ENCODE data around the gene ZNF117. TPM values are rescaled to one million over a fixed set of nuclear protein-coding genes. Genes with fewer than 3 reads are reported as not detected.
A peak's percentile ranks its signal among the peaks of the same experiment; 100 is the strongest.
"Not testable (repeated sequence)": the region's sequence is repeated elsewhere in the genome, so short reads cannot be mapped to it uniquely, and the experiment has no call there.

Gene ZNF117
- total and polyA plus RNA-seq, 7 donors: 0.69 to 19.1 (median 7.3) TPM

DNA sequence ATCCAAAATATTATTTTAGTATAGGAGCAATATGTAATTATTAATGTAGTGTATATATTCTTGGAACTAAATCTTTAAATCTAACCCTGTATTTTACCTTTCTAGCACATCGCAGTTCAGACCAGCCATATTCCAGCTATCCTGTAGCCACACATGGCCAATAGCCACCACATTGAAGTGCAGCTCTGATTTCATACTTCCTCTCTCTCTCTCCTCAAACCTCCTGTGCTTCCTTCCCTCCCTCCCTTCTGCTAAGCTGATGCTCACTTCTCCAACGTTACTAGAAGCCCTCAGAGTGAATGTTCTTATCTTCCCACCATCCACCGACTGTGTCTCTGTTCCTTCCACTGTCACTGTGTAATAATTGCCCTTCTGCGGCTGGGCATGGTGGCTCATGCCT lies 16.2 kb upstream of the ZNF117 start:
- WGBS, 2 donors: 63 to 84% methylated on average over 4 of the region's 4 CpGs
- H3K27ac ChIP-seq: peak overlapping the region; percentile 83 to 89 (median 84)
- intact Hi-C loops (cut with DNase I): loop anchor here (10.0 kb wide), 1 partner anchor 122 kb away; no protein-coding TSS in a partner anchor
- H3K4me3 ChIP-seq: peak overlapping the region in 3 of 4 donors; percentile 67 to 86 (median 70)
- not testable (repeated sequence) for H3K27me3 ChIP-seq, DNase-seq, H3K9me3 ChIP-seq, H3K36me3 ChIP-seq
- peaks cover 0 to 36% (median 31%) of the 10 kb centered on the region in 4 donors for H3K4me1 ChIP-seq

DNA sequence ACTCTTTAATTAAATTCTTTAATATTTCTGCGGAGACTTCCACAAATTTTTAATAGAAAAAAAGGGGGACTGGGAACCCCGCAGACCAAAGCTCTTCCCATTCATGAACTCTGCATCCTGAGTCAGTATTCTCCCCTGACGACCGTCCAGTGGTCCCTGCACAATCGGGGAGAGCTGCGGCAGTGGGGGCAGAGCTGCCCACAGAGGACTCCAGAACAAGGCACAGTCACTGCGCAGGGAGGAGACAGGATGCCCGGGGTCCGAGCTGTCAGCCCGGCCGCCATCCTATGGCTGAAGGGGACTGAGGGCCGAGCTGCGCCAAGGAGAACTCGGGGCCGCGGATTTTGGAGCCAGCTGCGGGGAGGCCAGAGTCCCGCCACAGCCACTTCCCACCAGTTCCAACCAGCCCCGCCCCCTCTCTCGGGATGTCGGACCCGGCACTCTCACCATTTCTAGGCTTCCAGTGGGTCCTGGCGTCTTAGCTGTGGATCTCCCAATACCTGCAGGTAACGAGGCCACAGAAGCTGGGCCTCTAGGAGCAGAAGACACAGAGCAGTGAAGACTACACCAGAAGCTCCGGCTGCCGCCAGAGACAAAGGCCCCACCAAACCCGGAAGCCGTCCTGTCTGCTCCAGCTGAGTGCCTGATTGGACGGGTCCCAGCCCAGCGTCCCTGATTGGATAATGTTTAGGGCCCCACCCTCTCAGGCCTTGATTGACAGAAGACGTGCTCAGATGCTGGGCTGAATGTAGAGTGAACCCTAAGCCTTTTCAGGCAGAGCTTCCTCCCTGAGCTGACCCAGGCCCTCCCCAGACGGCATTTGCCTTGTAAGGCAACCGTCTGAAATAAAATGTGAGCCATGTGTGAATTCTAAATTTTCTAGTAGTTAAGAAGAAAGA lies 15.5 kb upstream of the ZNF117 start, which contains the start of gene ERV3-1:
ERV3-1 (minus strand) TSS at position 594 of the 899 bp plus-strand sequence. CDS start 13,661 bp downstream, outside the sequence.
- Histone ChIP-seq H3K27ac (peak within 1 kb of the TSS; percentile 83 to 89 (median 84)), H3K27me3 (no peaks in the 10 kb centered on the region), H3K9me3 (no peaks in the 10 kb centered on the region), H3K4me3 (peak within 1 kb of the TSS; percentile 67 to 86 (median 70)), H3K36me3 (no peaks in the 10 kb centered on the region), H3K4me1 (peaks cover 0 to 36% (median 31%) of the 10 kb centered on the region in 4 donors)
- peak; percentile 99 for DNase-seq
- TF ChIP-seq, protein P1, sequence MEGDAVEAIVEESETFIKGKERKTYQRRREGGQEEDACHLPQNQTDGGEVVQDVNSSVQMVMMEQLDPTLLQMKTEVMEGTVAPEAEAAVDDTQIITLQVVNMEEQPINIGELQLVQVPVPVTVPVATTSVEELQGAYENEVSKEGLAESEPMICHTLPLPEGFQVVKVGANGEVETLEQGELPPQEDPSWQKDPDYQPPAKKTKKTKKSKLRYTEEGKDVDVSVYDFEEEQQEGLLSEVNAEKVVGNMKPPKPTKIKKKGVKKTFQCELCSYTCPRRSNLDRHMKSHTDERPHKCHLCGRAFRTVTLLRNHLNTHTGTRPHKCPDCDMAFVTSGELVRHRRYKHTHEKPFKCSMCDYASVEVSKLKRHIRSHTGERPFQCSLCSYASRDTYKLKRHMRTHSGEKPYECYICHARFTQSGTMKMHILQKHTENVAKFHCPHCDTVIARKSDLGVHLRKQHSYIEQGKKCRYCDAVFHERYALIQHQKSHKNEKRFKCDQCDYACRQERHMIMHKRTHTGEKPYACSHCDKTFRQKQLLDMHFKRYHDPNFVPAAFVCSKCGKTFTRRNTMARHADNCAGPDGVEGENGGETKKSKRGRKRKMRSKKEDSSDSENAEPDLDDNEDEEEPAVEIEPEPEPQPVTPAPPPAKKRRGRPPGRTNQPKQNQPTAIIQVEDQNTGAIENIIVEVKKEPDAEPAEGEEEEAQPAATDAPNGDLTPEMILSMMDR (IDR thresholded peaks at IDR 0.05): no peak
- TF ChIP-seq POLR2A (IDR thresholded peaks at IDR 0.05) (peak; percentile 97 to 98), POLR2AphosphoS5 (IDR thresholded peaks at IDR 0.05) (peak; percentile 96 to 99 (median 98)), EP300 (IDR thresholded peaks at IDR 0.05) (no peak)
- intact Hi-C loops (cut with DNase I): loop anchor here (1.0 to 10.0 kb wide), 2 partner anchors 32 to 122 kb away; no protein-coding TSS in a partner anchor
- 1% methylated on average over 33 of the region's 33 CpGs for whole genome bisulfite sequencing, 2 donors

DNA sequence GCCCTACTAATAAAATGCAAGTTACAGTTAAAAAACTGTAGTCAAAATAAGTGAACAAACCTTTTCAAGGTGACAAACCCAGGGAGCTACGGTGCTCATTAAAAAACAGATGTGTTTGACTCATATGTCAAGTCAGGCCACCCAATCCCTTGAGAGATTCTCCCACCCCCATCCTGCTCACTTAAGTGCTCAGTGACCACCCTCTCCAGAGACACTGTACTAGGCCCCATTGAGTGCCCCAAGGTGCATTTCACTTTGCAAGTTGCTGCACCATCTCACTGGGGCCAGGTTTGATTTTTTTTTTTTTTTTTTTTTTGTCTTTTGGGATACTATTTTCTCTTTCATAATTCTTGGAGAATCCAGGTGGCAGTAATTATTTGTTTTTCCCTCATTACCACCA lies 13.7 kb upstream of the ZNF117 start:
- TF ChIP-seq POLR2AphosphoS5 (IDR thresholded peaks at IDR 0.05) (no peak), POLR2A (IDR thresholded peaks at IDR 0.05) (no peak), EP300 (IDR thresholded peaks at IDR 0.05) (no peak)
- TF ChIP-seq, protein P1 (IDR thresholded peaks at IDR 0.05): no peak
- Histone ChIP-seq H3K9me3 (peaks cover 0 to 2% (median 0%) of the 10 kb centered on the region in 4 donors), H3K27me3 (no peaks in the 10 kb centered on the region), H3K27ac (no peak overlapping the region), H3K36me3 (no peaks in the 10 kb centered on the region), H3K4me1 (peaks cover 0 to 36% (median 31%) of the 10 kb centered on the region in 4 donors), H3K4me3 (no peak overlapping the region)
- intact Hi-C loops (cut with DNase I): loop anchor here (10.0 kb wide), 1 partner anchor 120 kb away; no protein-coding TSS in a partner anchor
- 57 to 68% methylated on average over 1 of the region's 1 CpG for WGBS, 2 donors
- no peak for DNase-seq

DNA sequence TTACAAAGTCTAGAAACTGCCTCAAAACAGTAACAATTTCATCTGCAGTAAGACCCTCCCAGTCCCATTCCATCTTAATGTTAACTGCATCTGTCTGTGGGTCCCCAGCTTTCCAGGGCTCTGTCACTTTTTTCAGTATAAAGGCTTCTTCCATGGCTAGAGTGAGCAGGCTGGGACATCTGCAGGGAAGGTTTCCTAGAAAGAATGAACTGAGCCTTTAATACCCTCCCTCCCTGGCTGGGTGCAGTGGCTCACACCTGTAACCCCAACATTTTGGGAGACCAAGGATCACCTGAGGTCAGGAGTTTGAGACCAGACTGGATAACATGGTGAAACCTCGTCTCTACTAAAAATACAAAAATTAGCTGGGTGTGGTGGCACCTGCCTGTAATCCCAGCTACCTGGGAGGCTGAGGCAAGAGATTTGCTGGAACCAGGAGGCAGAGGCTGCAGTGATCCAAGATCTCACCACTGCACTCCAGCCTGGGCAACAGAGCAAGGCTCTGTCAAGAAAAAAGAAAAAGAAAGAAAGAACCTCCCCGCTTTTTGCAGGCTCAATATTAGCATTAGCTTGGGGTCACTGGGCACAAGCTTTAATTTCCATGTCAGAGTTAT lies 12.2 kb upstream of the ZNF117 start:
- H3K4me3 ChIP-seq: no peak overlapping the region
- intact Hi-C loops (cut with DNase I): loop anchor here (10.0 kb wide), 1 partner anchor 118 kb away; no protein-coding TSS in a partner anchor
- TF ChIP-seq POLR2A (IDR thresholded peaks at IDR 0.05) (no peak), POLR2AphosphoS5 (IDR thresholded peaks at IDR 0.05) (no peak)
- H3K36me3 ChIP-seq: no peaks in the 10 kb centered on the region
- DNase-seq: no peak
- no peaks in the 10 kb centered on the region for H3K27me3 ChIP-seq
- WGBS, 2 donors: 99% methylated on average over 2 of the region's 2 CpGs
- peaks cover 0 to 2% (median 0%) of the 10 kb centered on the region in 4 donors for H3K9me3 ChIP-seq
- H3K27ac ChIP-seq: no peak overlapping the region
- peaks cover 0 to 37% (median 31%) of the 10 kb centered on the region in 4 donors for H3K4me1 ChIP-seq

DNA sequence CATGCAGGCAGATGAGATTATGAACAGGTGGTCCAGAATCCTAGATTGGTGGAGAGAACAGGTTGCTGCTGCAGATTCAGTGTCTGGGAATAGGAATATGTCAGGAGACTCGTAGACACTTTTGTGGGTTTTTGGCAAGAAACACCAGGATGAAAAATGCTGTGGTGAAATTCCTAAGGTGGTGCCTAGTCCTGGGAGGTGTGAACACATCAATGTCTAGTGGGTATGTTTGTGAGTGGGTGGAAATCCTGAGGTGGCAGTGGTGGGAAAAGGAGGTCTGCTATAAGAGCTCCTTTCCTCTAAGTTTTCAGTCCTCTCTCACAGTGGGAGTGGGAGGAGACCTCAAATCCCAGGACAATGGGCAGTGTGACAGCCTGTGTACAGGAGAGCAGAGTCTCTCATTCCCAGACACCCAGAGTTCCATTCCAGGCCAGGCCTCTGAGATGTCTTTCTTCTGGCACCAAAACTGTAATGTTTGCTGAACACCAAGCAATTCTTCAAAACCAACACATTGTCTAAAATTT lies 10.5 kb upstream of the ZNF117 start:
- intact Hi-C loops (cut with DNase I): loop anchor here (10.0 kb wide), 1 partner anchor 117 kb away; no protein-coding TSS in a partner anchor
- Histone ChIP-seq H3K36me3 (no peaks in the 10 kb centered on the region), H3K4me3 (no peak overlapping the region), H3K9me3 (peaks cover 0 to 5% (median 0%) of the 10 kb centered on the region in 4 donors), H3K27me3 (no peaks in the 10 kb centered on the region), H3K4me1 (peaks cover 0 to 42% (median 36%) of the 10 kb centered on the region in 4 donors), H3K27ac (no peak overlapping the region)
- TF ChIP-seq EP300 (IDR thresholded peaks at IDR 0.05) (no peak), POLR2AphosphoS5 (IDR thresholded peaks at IDR 0.05) (no peak), POLR2A (IDR thresholded peaks at IDR 0.05) (no peak)
- TF ChIP-seq, protein P1 (IDR thresholded peaks at IDR 0.05): no peak
- no peak for DNase-seq
- WGBS, 2 donors: 0% methylated on average over 1 of the region's 1 CpG
